B cell (primary cell): Measurements from ENCODE around the gene TAF1B. TPM values are rescaled to one million over a fixed set of nuclear protein-coding genes. Genes with fewer than 3 reads are reported as not detected.

Source experiments
- ATAC-seq: fragments of 200-7000 bp; cut with Tn5 transposase; one replicate; pipeline ENCODE4 v1.10.0; 2021; ENCODE audit warnings: low read depth, mild to moderate bottlenecking, moderate number of reproducible peaks, moderate library complexity
- CTCF ChIA-PET: fragments of 350-600 bp; sonication (Branson Sonifier 250); formaldehyde crosslinking; loops from one replicate; lab custom pipeline; 2021; ENCODE audit warnings: antibody characterized with exemption, inconsistent platforms; lab: Charles Lee
- POLR2A ChIA-PET: fragments of 350-600 bp; sonication (Branson Sonifier 250); formaldehyde crosslinking; loops from one replicate; lab custom pipeline; 2021; ENCODE audit warnings: antibody characterized with exemption; lab: Charles Lee
- DNase-seq: peaks from one replicate; pipeline ENCODE4 v3.0.0; 2013
- H2AFZ ChIP-seq: 2 replicates; pipeline ENCODE4 v1.6.1; 2012; ENCODE audit warnings: mild to moderate bottlenecking, low read depth, low read length; ENCODE audit not compliant: insufficient read depth, poor library complexity, severe bottlenecking
- H3K27ac ChIP-seq, 2 donors: 1 replicate in 1 of 2; 2 replicates in 1 of 2; pipeline ENCODE4 v1.5.1; 2012 to 2013; ENCODE audit warnings: low read length in 2 of 2, mild to moderate bottlenecking in 2 of 2, moderate library complexity in 1 of 2
- H3K27me3 ChIP-seq, 4 experiments: fragments of 200-600 bp in 1 of 4; sonication (generic) in 1 of 4; replicated peaks in 1 of 4; 1 replicate in 2 of 4; 2 replicates in 2 of 4; pipeline versions ENCODE4 v1.6.1 to v1.7.0; 2013 to 2016; ENCODE audit warnings: low read length in 3 of 4, mild to moderate bottlenecking in 2 of 4, mixed read lengths in 1 of 4, moderate library complexity in 1 of 4; ENCODE audit not compliant: insufficient read depth in 4 of 4, control insufficient read depth in 3 of 4; ENCODE audit errors: control extremely low read depth in 1 of 4
- H3K36me3 ChIP-seq, 2 experiments: replicated peaks in 1 of 2; 1 replicate in 1 of 2; 2 replicates in 1 of 2; pipeline versions ENCODE4 v1.6.1 to v1.7.1; 2013; ENCODE audit warnings: low read length in 1 of 2; ENCODE audit not compliant: insufficient read depth in 2 of 2, control insufficient read depth in 1 of 2; ENCODE audit errors: control extremely low read depth in 1 of 2, extremely low read depth in 1 of 2
- H3K4me1 ChIP-seq, 2 donors: fragments of 200-600 bp in 1 of 2; sonication (generic) in 1 of 2; 1 replicate in 1 of 2; 2 replicates in 1 of 2; pipeline versions ENCODE4 v1.5.1 to v1.6.1; 2013 to 2017; ENCODE audit warnings: low read length in 2 of 2; ENCODE audit not compliant: control insufficient read depth in 2 of 2, insufficient read depth in 2 of 2
- H3K4me2 ChIP-seq: replicated peaks from 2 replicates; pipeline ENCODE3; 2012; ENCODE audit warnings: mild to moderate bottlenecking, low read depth, low read length; ENCODE audit not compliant: poor library complexity, severe bottlenecking
- H3K4me3 ChIP-seq, 5 experiments: fragments of 200-600 bp in 1 of 5; sonication (generic) in 1 of 5; 1 replicate in 3 of 5; 2 replicates in 2 of 5; pipeline versions ENCODE4 v1.5.1 to v1.7.0; 2011 to 2016; ENCODE audit warnings: low read length in 4 of 5, mild to moderate bottlenecking in 4 of 5, low read depth in 2 of 5, control low read depth in 1 of 5, moderate library complexity in 1 of 5; ENCODE audit not compliant: insufficient read depth in 1 of 5; ENCODE audit errors: control extremely low read depth in 1 of 5, extremely low read depth in 1 of 5
- H3K79me2 ChIP-seq: fragments of 200-600 bp; sonication (generic); one replicate; pipeline ENCODE4 v1.6.0; 2016; ENCODE audit warnings: low read length; ENCODE audit not compliant: control insufficient read depth, insufficient read depth
- H3K9ac ChIP-seq: fragments of 200-600 bp; sonication (generic); 2 replicates; pipeline ENCODE4 v1.6.1; 2017; ENCODE audit warnings: mild to moderate bottlenecking, low read length, moderate library complexity
- H3K9me3 ChIP-seq, 3 donors: one replicate each; pipeline versions ENCODE4 v1.6.1 to v1.7.1; 2013; ENCODE audit warnings: low read length in 2 of 3; ENCODE audit not compliant: control insufficient read depth in 2 of 3, insufficient read depth in 1 of 3; ENCODE audit errors: control extremely low read depth in 1 of 3
- H4K20me1 ChIP-seq: 2 replicates; pipeline ENCODE4 v1.6.0; 2012; ENCODE audit warnings: mild to moderate bottlenecking, low read length; ENCODE audit not compliant: insufficient read depth, control insufficient read depth, poor library complexity, severe bottlenecking
- H3K27ac Mint-ChIP-seq: one replicate; pipeline ENCODE4 v1.8.0; 2021; ENCODE audit warnings: mixed read lengths
- H3K27me3 Mint-ChIP-seq: one replicate; pipeline ENCODE4 v1.8.0; 2021; ENCODE audit warnings: mixed read lengths
- H3K4me1 Mint-ChIP-seq: one replicate; pipeline ENCODE4 v1.8.0; 2021; ENCODE audit warnings: mixed read lengths
- H3K4me3 Mint-ChIP-seq: one replicate; pipeline ENCODE4 v1.8.0; 2021; ENCODE audit warnings: mixed read lengths
- H3K9me3 Mint-ChIP-seq: one replicate; pipeline ENCODE4 v1.8.0; 2022; ENCODE audit warnings: mixed read lengths; ENCODE audit not compliant: insufficient read depth
- CTCF ChIP-seq: fragments of 200-600 bp; IDR thresholded peaks from one replicate; pipeline ENCODE4 v1.8.0; 2022; ENCODE audit warnings: antibody characterized with exemption, mild to moderate bottlenecking
- EZH2 ChIP-seq: IDR thresholded peaks from 2 replicates; pipeline ENCODE4 v1.6.1; 2012; ENCODE audit warnings: borderline replicate concordance, low read depth, mild to moderate bottlenecking, moderate library complexity, low read length; ENCODE audit not compliant: insufficient read depth, poor library complexity, severe bottlenecking
- WGBS: methylation state at CpG from one replicate; pipeline ENCODE4 v1.1.5; 2013; ENCODE audit warnings: missing lambda C conversion rate; ENCODE audit not compliant: insufficient coverage; 5-methylcytosine and 5-hydroxymethylcytosine counted together
- intact Hi-C: fragments of 100-400 bp; cut with micrococcal nuclease; formaldehyde crosslinking; loops from one replicate; pipeline ENCODE4 v1.10.0; 2022
- polyA plus RNA-seq: library from polyadenylated mRNA; depleted of rRNA; stranded (reverse); fragments of >200 nt; gene quantifications from 2 replicates; pipeline ENCODE4 v1.2.3, GENCODE V29; 2012
- total RNA-seq, 2 donors: library from RNA; stranded (reverse); fragments of 120-200 nt in 1 of 2; gene quantifications; 1 replicate in 1 of 2; 2 replicates in 1 of 2; pipeline versions ENCODE4 v1.2.3 to v1.2.4, GENCODE V29; 2013 to 2022

Gene TAF1B
- total and polyA plus RNA-seq, 2 donors (not counting 1 experiment from before 2014, with no cell fraction given) = 4.5 to 25.5 TPM

GRCh38 chr2:9846554-9846953 is 3.3 kb downstream of the TAF1B start:
- H3K27me3 Mint-ChIP-seq = no peaks in the 10 kb centered on the region
- intact Hi-C loops = no loop called here
- no peaks in the 10 kb centered on the region for H3K9me3 Mint-ChIP-seq
- Histone ChIP-seq H2AFZ (no peak overlapping the region), H3K79me2 (peaks cover 32% of the 10 kb centered on the region), H3K27ac (no peak overlapping the region), H4K20me1 (peaks cover 8% of the 10 kb centered on the region), H3K36me3 (peaks cover 6 to 38% of the 10 kb centered on the region in 2 experiments), H3K4me1 (peaks cover 14 to 20% of the 10 kb centered on the region in 2 donors), H3K4me2 (no peak overlapping the region), H3K9me3 (no peaks in the 10 kb centered on the region), H3K4me3 (no peak overlapping the region), H3K9ac (no peak overlapping the region), H3K27me3 (no peaks in the 10 kb centered on the region)
- POLR2A ChIA-PET = no interaction called here
- no peak for TF ChIP-seq EZH2
- TF ChIP-seq CTCF = no peak
- peaks cover 31% of the 10 kb centered on the region for H3K4me1 Mint-ChIP-seq
- DNase-seq (no peak), ATAC-seq (no peak)
- CTCF ChIA-PET = no interaction called here
- H3K27ac Mint-ChIP-seq = no peak overlapping the region
- H3K4me3 Mint-ChIP-seq = no peak overlapping the region

- Mint-ChIP-seq H3K9me3 (no peaks in the 10 kb centered on the region), H3K4me3 (no peak overlapping the region), H3K4me1 (peaks cover 31% of the 10 kb centered on the region), H3K27ac (no peak overlapping the region), H3K27me3 (no peaks in the 10 kb centered on the region)
- intact Hi-C loops = no loop called here
- Histone ChIP-seq H3K27me3 (no peaks in the 10 kb centered on the region), H3K36me3 (peaks cover 9 to 44% of the 10 kb centered on the region in 2 experiments), H3K4me1 (peaks cover 14 to 20% of the 10 kb centered on the region in 2 donors), H3K4me2 (no peak overlapping the region), H4K20me1 (peaks cover 8% of the 10 kb centered on the region), H2AFZ (no peak overlapping the region), H3K27ac (no peak overlapping the region), H3K9ac (no peak overlapping the region), H3K79me2 (peaks cover 32% of the 10 kb centered on the region), H3K9me3 (no peaks in the 10 kb centered on the region), H3K4me3 (no peak overlapping the region)
- DNase-seq (no peak), ATAC-seq (no peak)
- ChIA-PET CTCF (no interaction called here), POLR2A (no interaction called here)
- TF ChIP-seq EZH2 (no peak), CTCF (no peak)
- WGBS = 68% methylated on average over 3 of the region's 4 CpGs
Observed at GRCh38 chr2:9847140-9847539, 3.9 kb downstream of the TAF1B start.
